HG02973 (cell line): ENCODE results near the gene NOL9.

Experiments used
- ATAC-seq: cut with Tn5 transposase; IDR thresholded peaks from one replicate; pipeline ENCODE4 v1.9.1; 2021; ENCODE audit warnings: moderate library complexity; ENCODE audit not compliant: unreplicated experiment

NOL9 gene

GRCh38 chr1:6491081-6491449, 63.2 kb downstream of the NOL9 start:
- ATAC-seq = no peak

GRCh38 chr1:6490181-6491080, 63.9 kb downstream of the NOL9 start:
- peak; percentile 44 for ATAC-seq

- no peak for ATAC-seq
Observed at GRCh38 chr1:6489799-6490180, 64.5 kb downstream of the NOL9 start.

- no peak for ATAC-seq
Observed at GRCh38 chr1:6489383-6489765, 64.9 kb downstream of the NOL9 start.

GRCh38 chr1:6488602-6489382, 65.5 kb downstream of the NOL9 start:
- no peak for ATAC-seq

- no peak for ATAC-seq
Observed at GRCh38 chr1:6487804-6488484, 66.4 kb downstream of the NOL9 start.

GRCh38 chr1:6486433-6487011, 67.8 kb downstream of the NOL9 start:
- ATAC-seq = peak; percentile 45

GRCh38 chr1:6485168-6486101, 68.9 kb downstream of the NOL9 start:
- ATAC-seq = no peak

- ATAC-seq = no peak
Observed at GRCh38 chr1:6484826-6485167, 69.5 kb downstream of the NOL9 start.

GRCh38 chr1:6483761-6484117, 70.6 kb downstream of the NOL9 start:
- ATAC-seq = no peak

GRCh38 chr1:6483017-6483760, 71.1 kb downstream of the NOL9 start:
- ATAC-seq = no peak

- ATAC-seq = no peak
Observed at GRCh38 chr1:6481820-6482219, 72.5 kb downstream of the NOL9 start.

GRCh38 chr1:6477039-6477820, 77.1 kb downstream of the NOL9 start:
- ATAC-seq = no peak

- no peak for ATAC-seq
Observed at GRCh38 chr1:6476483-6476882, 77.8 kb downstream of the NOL9 start.

GRCh38 chr1:6475381-6476133, 78.8 kb downstream of the NOL9 start:
- ATAC-seq = peak; percentile 67

- ATAC-seq = no peak
Observed at GRCh38 chr1:6474815-6475282, 79.5 kb downstream of the NOL9 start.

GRCh38 chr1:6473974-6474814, 80.1 kb downstream of the NOL9 start:
- ATAC-seq = no peak
